Measurements from ENCODE around the gene ZNF277. TPM values are rescaled to one million over a fixed set of nuclear protein-coding genes. Genes with fewer than 3 reads are reported as not detected.

ZNF277 gene
- total RNA-seq, 2 donors from 2014 or later: 15.9 to 29.8 TPM

DNA sequence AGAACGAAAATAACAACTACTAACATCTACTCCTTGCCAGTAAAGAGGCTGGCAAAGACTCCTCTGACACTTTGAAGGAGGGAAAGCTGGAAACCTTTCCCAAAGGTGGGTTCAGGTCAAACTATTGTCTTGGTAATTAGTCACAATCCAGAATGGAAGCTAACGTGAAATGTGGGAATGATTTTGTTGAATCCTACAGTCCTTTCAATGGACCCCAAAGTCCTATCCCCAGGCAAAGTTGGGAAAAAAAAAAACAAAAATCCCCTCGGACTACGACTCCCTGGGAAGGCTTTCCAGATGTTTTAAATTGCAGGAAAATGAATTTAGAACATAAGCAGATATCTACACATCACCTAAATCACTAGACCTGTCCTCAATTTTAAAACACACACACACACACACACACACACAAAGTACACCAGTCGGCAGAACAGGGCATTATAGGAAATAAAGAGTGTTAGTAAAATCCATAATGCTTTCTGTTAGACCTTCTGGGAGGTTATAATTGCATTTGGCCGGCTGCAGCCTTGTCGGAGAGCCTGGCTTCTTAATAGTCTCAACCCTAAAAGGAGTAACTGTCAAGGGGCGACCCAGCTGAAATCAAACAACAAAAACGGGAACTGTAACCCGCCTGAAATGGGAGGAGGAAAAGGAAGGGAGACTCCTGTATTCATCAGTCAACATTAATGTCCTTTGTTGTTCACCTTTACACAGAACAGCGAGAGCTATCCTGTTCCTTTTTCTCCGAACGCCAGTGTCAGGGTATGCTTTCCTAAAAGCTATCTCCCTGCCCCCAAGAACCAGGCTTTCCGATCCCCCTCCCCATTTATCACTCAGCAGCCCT is 1.8 kb upstream of the ZNF277 start:
- Histone ChIP-seq H3K9me3 (no peaks in the 10 kb centered on the region), H3K4me1 (peaks cover 0 to 29% of the 10 kb centered on the region in 2 donors), H3K27me3 (no peaks in the 10 kb centered on the region), H3K36me3 (no peaks in the 10 kb centered on the region), H3K27ac (peak overlapping the region; percentile 74 to 81), H3K4me3 (peak overlapping the region; percentile 72 to 95)
- no peak for TF ChIP-seq CTCF (IDR thresholded peaks at IDR 0.05)
- no peak for DNase-seq (ENCODE audit: low spot score)

- Histone ChIP-seq H3K27me3 (no peaks in the 10 kb centered on the region), H3K36me3 (no peaks in the 10 kb centered on the region), H3K27ac (peak overlapping the region; percentile 74 to 81), H3K4me3 (peak overlapping the region; percentile 72 to 95), H3K9me3 (no peaks in the 10 kb centered on the region), H3K4me1 (peaks cover 0 to 29% of the 10 kb centered on the region in 2 donors)
- no peak for TF ChIP-seq CTCF (IDR thresholded peaks at IDR 0.05)
- no peak for DNase-seq (ENCODE audit: low spot score)
These were observed 905 bp upstream of the ZNF277 start for GRCh38 chr7:112205343-112206237.

DNA sequence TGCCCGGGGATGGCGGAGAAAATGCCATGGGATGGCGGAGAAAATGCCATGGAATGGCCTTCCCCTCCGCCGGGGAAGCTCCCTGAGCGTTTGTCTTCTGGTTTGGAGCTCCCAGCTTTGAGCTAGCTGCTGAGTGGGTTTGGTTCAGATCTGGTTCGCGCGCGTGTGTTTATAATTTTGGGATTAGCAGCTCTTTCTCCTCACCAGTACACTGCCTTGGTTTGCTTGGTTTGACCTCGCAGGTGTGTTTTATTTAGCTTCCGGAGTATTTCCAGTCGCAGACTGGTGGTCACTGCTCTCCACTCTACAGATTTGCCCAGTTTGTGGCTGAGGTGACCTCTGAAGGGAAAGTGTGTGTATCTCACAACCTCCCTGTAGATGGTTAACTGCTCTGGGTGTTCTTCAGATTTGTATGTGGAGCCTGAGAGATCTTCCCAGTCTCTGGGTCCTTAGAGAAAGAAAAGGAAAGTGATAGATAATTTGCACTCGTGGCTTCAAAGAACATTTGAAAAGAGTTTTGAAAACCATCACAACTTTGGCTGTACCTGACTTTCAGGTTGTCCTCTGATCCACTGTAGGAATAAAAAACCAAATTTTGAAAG is 597 bp downstream of the ZNF277 start:
- Histone ChIP-seq H3K27me3 (no peaks in the 10 kb centered on the region), H3K4me3 (peak overlapping the region; percentile 66 to 95), H3K9me3 (no peaks in the 10 kb centered on the region), H3K27ac (peak overlapping the region; percentile 88), H3K36me3 (no peaks in the 10 kb centered on the region), H3K4me1 (peaks cover 0 to 30% of the 10 kb centered on the region in 2 donors)
- TF ChIP-seq CTCF (IDR thresholded peaks at IDR 0.05): no peak
- no peak for DNase-seq (ENCODE audit: low spot score)

DNA sequence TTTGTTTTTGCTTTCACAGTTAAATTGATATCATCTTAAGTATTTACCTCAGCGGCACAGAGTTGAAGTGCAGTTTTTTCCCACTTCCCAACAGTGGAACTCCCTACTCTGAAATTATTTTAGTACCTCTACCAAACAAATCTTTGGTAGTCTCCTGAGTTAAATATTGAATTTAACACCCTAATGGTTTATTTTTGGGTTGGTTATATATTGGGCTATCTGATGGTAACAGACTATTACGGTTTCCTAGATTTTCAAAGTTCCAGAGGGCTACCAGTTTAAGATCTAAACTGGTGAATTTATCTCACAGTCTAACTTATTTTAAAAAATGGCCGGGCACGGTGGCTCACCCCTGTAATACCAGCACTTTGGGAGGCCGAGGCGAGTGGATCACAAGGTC is 1.3 kb downstream of the ZNF277 start:
- H3K4me1 ChIP-seq: peaks cover 0 to 34% of the 10 kb centered on the region in 2 donors
- no peaks in the 10 kb centered on the region for H3K9me3 ChIP-seq
- no peak for DNase-seq (ENCODE audit: low spot score)
- no peaks in the 10 kb centered on the region for H3K36me3 ChIP-seq
- peak overlapping the region in 1 of 2 donors; percentile 95 for H3K4me3 ChIP-seq
- no peak for TF ChIP-seq CTCF (IDR thresholded peaks at IDR 0.05)
- no peak overlapping the region for H3K27ac ChIP-seq
- H3K27me3 ChIP-seq: no peaks in the 10 kb centered on the region

- H3K27me3 ChIP-seq: no peaks in the 10 kb centered on the region
- peaks cover 0 to 42% of the 10 kb centered on the region in 2 donors for H3K4me1 ChIP-seq
- no peak overlapping the region for H3K4me3 ChIP-seq
- DNase-seq (ENCODE audit: low spot score): no peak
- no peaks in the 10 kb centered on the region for H3K36me3 ChIP-seq
- TF ChIP-seq CTCF (IDR thresholded peaks at IDR 0.05): no peak
- H3K27ac ChIP-seq: peak overlapping the region in 1 of 2 donors; percentile 64
- H3K9me3 ChIP-seq: no peaks in the 10 kb centered on the region
These were observed 4.9 kb downstream of the ZNF277 start for GRCh38 chr7:112211348-112211907.

All from right atrium auricular region (tissue), 2 donors.